ENCODE measurements around the gene ANXA9. TPM values are rescaled to one million over a fixed set of nuclear protein-coding genes. Genes with fewer than 3 reads are reported as not detected.

Gene ANXA9
- total RNA-seq, 1 experiment from 2014 or later, result not detected

- H3K27ac ChIP-seq (ENCODE audit: low read depth, low read length, poor library complexity, severe bottlenecking), result peak overlapping the region; percentile 10
- intact Hi-C loops (cut with micrococcal nuclease; ENCODE audit: unreplicated experiment), result no loop called here
- DNase-seq (ENCODE audit: low spot score), result no peak
- BruUV-seq (replicated peaks), result TSS peak; percentile 30
- ChIA-PET POLR2A (ENCODE audit: low non-redundant PET) (no interaction called here), CTCF (interaction anchor here (0.6 kb wide), 1 partner anchor 30 kb away, joined by 3 read pairs; no protein-coding TSS in a partner anchor)
- no peak overlapping the region for H3K4me3 ChIP-seq (ENCODE audit: low read depth, low read length, poor library complexity, severe bottlenecking)
- H3K27me3 ChIP-seq (replicated peaks; ENCODE audit: insufficient read depth, low read depth, low read length, poor library complexity), result no peaks in the 10 kb centered on the region
- no peaks in the 10 kb centered on the region for H3K4me1 ChIP-seq (ENCODE audit: insufficient read depth, low read length, poor library complexity, severe bottlenecking)
- peaks cover 83% of the 10 kb centered on the region for H3K36me3 ChIP-seq (ENCODE audit: insufficient read depth, low read length, poor library complexity, severe bottlenecking)
- H3K9me3 ChIP-seq (ENCODE audit: low read depth, low read length, poor library complexity, severe bottlenecking), result no peaks in the 10 kb centered on the region
- no peak for TF ChIP-seq CTCF (conservative IDR thresholded peaks at IDR 0.05; ENCODE audit: low read depth, low read length)
- TF ChIP-seq EZH2 (IDR thresholded peaks at IDR 0.05; ENCODE audit: borderline replicate concordance, low read depth, low read length, poor library complexity, severe bottlenecking), result no peak
Observed at GRCh38 chr1:150965605-150966004, 16.5 kb upstream of the ANXA9 start.

- no peak overlapping the region for H3K27ac ChIP-seq (ENCODE audit: low read depth, low read length, poor library complexity, severe bottlenecking)
- no peak overlapping the region for H3K4me3 ChIP-seq (ENCODE audit: low read depth, low read length, poor library complexity, severe bottlenecking)
- H3K9me3 ChIP-seq (ENCODE audit: low read depth, low read length, poor library complexity, severe bottlenecking), result no peaks in the 10 kb centered on the region
- H3K36me3 ChIP-seq (ENCODE audit: insufficient read depth, low read length, poor library complexity, severe bottlenecking), result peaks cover 79% of the 10 kb centered on the region
- H3K4me1 ChIP-seq (ENCODE audit: insufficient read depth, low read length, poor library complexity, severe bottlenecking), result peaks cover under 1% of the 10 kb centered on the region
- intact Hi-C loops (cut with micrococcal nuclease; ENCODE audit: unreplicated experiment), result no loop called here
- BruUV-seq (replicated peaks), result no TSS peak
- POLR2A ChIA-PET (ENCODE audit: low non-redundant PET), result no interaction called here
- CTCF ChIA-PET, result interaction anchor here (0.6 kb wide), 1 partner anchor 30 kb away, joined by 3 read pairs; no protein-coding TSS in a partner anchor
- no peak for DNase-seq (ENCODE audit: low spot score)
- H3K27me3 ChIP-seq (replicated peaks; ENCODE audit: insufficient read depth, low read depth, low read length, poor library complexity), result no peaks in the 10 kb centered on the region
- TF ChIP-seq CTCF (conservative IDR thresholded peaks at IDR 0.05; ENCODE audit: low read depth, low read length) (no peak), EZH2 (IDR thresholded peaks at IDR 0.05; ENCODE audit: borderline replicate concordance, low read depth, low read length, poor library complexity, severe bottlenecking) (no peak)
Observed at GRCh38 chr1:150966011-150966410, 16.1 kb upstream of the ANXA9 start.

- intact Hi-C loops (cut with micrococcal nuclease; ENCODE audit: unreplicated experiment), result no loop called here
- Histone ChIP-seq H3K27ac (ENCODE audit: low read depth, low read length, poor library complexity, severe bottlenecking) (no peak overlapping the region), H3K4me1 (ENCODE audit: insufficient read depth, low read length, poor library complexity, severe bottlenecking) (peaks cover 20% of the 10 kb centered on the region), H3K27me3 (replicated peaks; ENCODE audit: insufficient read depth, low read depth, low read length, poor library complexity) (no peaks in the 10 kb centered on the region), H3K36me3 (ENCODE audit: insufficient read depth, low read length, poor library complexity, severe bottlenecking) (peaks cover 60% of the 10 kb centered on the region), H3K4me3 (ENCODE audit: low read depth, low read length, poor library complexity, severe bottlenecking) (no peak overlapping the region), H3K9me3 (ENCODE audit: low read depth, low read length, poor library complexity, severe bottlenecking) (no peaks in the 10 kb centered on the region)
- POLR2A ChIA-PET (ENCODE audit: low non-redundant PET), result no interaction called here
- no peak for DNase-seq (ENCODE audit: low spot score)
- TF ChIP-seq EZH2 (IDR thresholded peaks at IDR 0.05; ENCODE audit: borderline replicate concordance, low read depth, low read length, poor library complexity, severe bottlenecking) (no peak), CTCF (conservative IDR thresholded peaks at IDR 0.05; ENCODE audit: low read depth, low read length) (no peak)
- CTCF ChIA-PET, result no interaction called here
- BruUV-seq (replicated peaks), result no TSS peak
Observed at GRCh38 chr1:150967936-150968335, 14.2 kb upstream of the ANXA9 start.

Data from A673 (cell line).